ENCODE results near the gene USH2A.

The USH2A gene

DNA sequence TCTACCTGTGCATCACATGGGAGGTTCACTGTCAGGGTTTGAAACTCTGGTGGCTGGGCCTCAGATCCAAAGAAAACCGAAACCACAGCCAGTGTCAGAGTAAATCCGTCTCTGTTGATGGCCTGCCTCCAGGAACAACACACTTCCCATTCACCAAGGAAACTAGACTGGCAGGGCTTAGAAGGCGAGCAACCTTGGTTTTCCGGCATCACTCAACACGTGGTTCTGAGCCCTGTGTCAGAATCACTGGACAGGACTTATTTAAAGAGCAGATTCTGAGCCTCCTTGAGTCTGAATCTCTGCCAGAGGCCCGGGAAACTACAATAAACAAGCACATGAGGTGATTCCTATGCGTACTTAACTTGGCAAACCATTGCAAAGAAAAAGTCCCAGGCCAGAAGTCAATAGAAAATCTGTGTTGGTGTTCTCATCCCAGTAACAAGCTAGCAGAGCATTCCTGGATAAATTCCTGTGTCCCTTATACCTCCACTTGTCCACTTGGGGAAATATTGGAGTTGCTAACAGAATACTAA lies 786.1 kb downstream of the USH2A start:
- Histone ChIP-seq H4K20me1 (ENCODE audit: low read depth, low read length) (no peaks in the 10 kb centered on the region), H3K36me3 (ENCODE audit: low read length) (no peaks in the 10 kb centered on the region), H2AFZ (ENCODE audit: low read depth, low read length, severe bottlenecking) (no peak overlapping the region), H3K4me2 (ENCODE audit: low read depth, low read length, poor library complexity, severe bottlenecking) (no peak overlapping the region), H3K9ac (ENCODE audit: low read length) (no peak overlapping the region), H3K27ac (ENCODE audit: low read depth, low read length) (no peak overlapping the region), H3K4me3 (ENCODE audit: insufficient read depth, low read length, poor library complexity, severe bottlenecking) (no peak overlapping the region), H3K9me2 (replicated peaks; ENCODE audit: insufficient read depth, low read length) (no peaks in the 10 kb centered on the region), H3K79me2 (ENCODE audit: insufficient read depth, low read length) (no peaks in the 10 kb centered on the region), H3K9me3 (ENCODE audit: insufficient read depth, low read length) (no peaks in the 10 kb centered on the region), H3F3A (ENCODE audit: insufficient read depth) (no peaks in the 10 kb centered on the region), H3K27me3 (ENCODE audit: low read length) (no peaks in the 10 kb centered on the region)
- no peak for TF ChIP-seq EZH2phosphoT487 (conservative IDR thresholded peaks at IDR 0.05; ENCODE audit: low read length)
- TF ChIP-seq, protein P1, sequence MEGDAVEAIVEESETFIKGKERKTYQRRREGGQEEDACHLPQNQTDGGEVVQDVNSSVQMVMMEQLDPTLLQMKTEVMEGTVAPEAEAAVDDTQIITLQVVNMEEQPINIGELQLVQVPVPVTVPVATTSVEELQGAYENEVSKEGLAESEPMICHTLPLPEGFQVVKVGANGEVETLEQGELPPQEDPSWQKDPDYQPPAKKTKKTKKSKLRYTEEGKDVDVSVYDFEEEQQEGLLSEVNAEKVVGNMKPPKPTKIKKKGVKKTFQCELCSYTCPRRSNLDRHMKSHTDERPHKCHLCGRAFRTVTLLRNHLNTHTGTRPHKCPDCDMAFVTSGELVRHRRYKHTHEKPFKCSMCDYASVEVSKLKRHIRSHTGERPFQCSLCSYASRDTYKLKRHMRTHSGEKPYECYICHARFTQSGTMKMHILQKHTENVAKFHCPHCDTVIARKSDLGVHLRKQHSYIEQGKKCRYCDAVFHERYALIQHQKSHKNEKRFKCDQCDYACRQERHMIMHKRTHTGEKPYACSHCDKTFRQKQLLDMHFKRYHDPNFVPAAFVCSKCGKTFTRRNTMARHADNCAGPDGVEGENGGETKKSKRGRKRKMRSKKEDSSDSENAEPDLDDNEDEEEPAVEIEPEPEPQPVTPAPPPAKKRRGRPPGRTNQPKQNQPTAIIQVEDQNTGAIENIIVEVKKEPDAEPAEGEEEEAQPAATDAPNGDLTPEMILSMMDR (IDR thresholded peaks at IDR 0.05; ENCODE audit: insufficient read depth, low read length, poor library complexity, severe bottlenecking), result no peak

DNA sequence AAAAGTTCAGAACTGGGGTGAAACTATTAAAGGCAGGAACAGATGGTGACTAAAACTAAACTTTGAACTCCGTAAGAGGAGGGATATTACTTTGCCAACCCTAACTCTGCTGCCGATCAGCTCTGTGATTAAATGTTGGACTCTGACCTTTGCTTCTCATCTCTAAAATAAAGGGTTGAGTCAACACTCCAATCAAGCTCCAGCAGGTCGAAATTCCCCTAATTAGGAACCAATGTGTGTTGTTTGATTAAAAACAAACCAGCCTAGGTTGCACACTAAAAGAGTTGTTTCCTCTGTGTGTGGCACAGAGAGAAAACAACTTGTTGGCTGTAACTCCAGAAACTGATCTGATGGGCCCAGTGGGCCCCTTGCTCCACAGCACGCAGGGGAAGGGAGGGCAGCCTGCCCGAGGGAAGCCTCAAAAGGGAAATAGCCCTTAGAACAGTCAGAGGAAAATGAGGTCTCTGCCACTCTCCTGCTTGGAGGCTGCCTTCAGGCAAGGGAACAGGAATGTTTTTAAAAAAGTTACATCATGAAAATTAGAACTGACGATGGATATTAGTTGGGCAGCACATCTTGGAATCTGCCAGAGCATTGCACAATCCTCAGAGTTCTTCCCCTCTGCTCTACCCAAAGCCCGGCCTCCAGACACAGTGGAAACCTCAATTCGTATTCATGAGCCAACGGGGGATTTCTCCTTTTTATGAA lies 786.8 kb downstream of the USH2A start:
- H2AFZ ChIP-seq (ENCODE audit: low read depth, low read length, severe bottlenecking), result no peak overlapping the region

DNA sequence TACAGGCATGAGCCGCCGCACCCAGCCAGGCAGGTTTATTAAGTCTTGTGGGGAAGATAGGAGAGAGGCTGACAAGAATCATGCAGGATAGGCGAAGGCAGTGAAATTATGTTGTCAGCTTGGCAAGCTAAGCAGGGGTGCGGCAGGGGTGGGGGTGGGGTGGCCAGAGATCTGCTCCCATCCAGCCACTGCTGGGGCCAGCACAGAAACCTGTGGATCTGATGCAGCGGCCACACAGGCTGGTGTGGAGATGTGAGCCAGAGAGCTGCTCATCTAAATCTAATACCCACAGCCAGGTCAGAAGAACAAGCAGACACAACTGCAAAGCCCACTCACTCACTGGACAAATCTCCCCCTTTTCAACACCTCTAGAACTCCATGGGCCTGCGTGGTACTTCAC lies 787.4 kb downstream of the USH2A start:
- H3K4me3 ChIP-seq (ENCODE audit: insufficient read depth, low read length, poor library complexity, severe bottlenecking), result no peak overlapping the region
- H3K9me3 ChIP-seq (ENCODE audit: insufficient read depth, low read length), result no peaks in the 10 kb centered on the region
- H3K36me3 ChIP-seq (ENCODE audit: low read length), result no peaks in the 10 kb centered on the region
- no peak overlapping the region for H3K9ac ChIP-seq (ENCODE audit: low read length)
- TF ChIP-seq, protein P1 (IDR thresholded peaks at IDR 0.05; ENCODE audit: insufficient read depth, low read length, poor library complexity, severe bottlenecking), result no peak
- TF ChIP-seq EZH2phosphoT487 (conservative IDR thresholded peaks at IDR 0.05; ENCODE audit: low read length), result no peak
- no peak overlapping the region for H3K27ac ChIP-seq (ENCODE audit: low read depth, low read length)
- no peak overlapping the region for H3K4me2 ChIP-seq (ENCODE audit: low read depth, low read length, poor library complexity, severe bottlenecking)
- no peaks in the 10 kb centered on the region for H3K79me2 ChIP-seq (ENCODE audit: insufficient read depth, low read length)
- no peak overlapping the region for H2AFZ ChIP-seq (ENCODE audit: low read depth, low read length, severe bottlenecking)
- H4K20me1 ChIP-seq (ENCODE audit: low read depth, low read length), result no peaks in the 10 kb centered on the region
- no peaks in the 10 kb centered on the region for H3K27me3 ChIP-seq (ENCODE audit: low read length)
- no peaks in the 10 kb centered on the region for H3F3A ChIP-seq (ENCODE audit: insufficient read depth)
- no peaks in the 10 kb centered on the region for H3K9me2 ChIP-seq (replicated peaks; ENCODE audit: insufficient read depth, low read length)

More for the DNA sequence above, 786.8 kb downstream of the USH2A start:
- Histone ChIP-seq H3K27ac (ENCODE audit: low read depth, low read length) (no peak overlapping the region), H3K9me2 (replicated peaks; ENCODE audit: insufficient read depth, low read length) (no peaks in the 10 kb centered on the region), H4K20me1 (ENCODE audit: low read depth, low read length) (no peaks in the 10 kb centered on the region), H3K4me2 (ENCODE audit: low read depth, low read length, poor library complexity, severe bottlenecking) (no peak overlapping the region), H3F3A (ENCODE audit: insufficient read depth) (no peaks in the 10 kb centered on the region), H3K9me3 (ENCODE audit: insufficient read depth, low read length) (no peaks in the 10 kb centered on the region), H3K4me3 (ENCODE audit: insufficient read depth, low read length, poor library complexity, severe bottlenecking) (no peak overlapping the region), H3K27me3 (ENCODE audit: low read length) (no peaks in the 10 kb centered on the region), H3K9ac (ENCODE audit: low read length) (no peak overlapping the region), H3K36me3 (ENCODE audit: low read length) (no peaks in the 10 kb centered on the region), H3K79me2 (ENCODE audit: insufficient read depth, low read length) (no peaks in the 10 kb centered on the region)
- TF ChIP-seq, protein P1 (IDR thresholded peaks at IDR 0.05; ENCODE audit: insufficient read depth, low read length, poor library complexity, severe bottlenecking), result no peak
- TF ChIP-seq EZH2phosphoT487 (conservative IDR thresholded peaks at IDR 0.05; ENCODE audit: low read length), result no peak

Measured in SU-DHL-6 (cell line).